HT1080 (cell line): Measurements from ENCODE around the gene FAAP100. TPM values are rescaled to one million over a fixed set of nuclear protein-coding genes. Genes with fewer than 3 reads are reported as not detected.
"Not testable (repeated sequence)": the region's sequence is repeated elsewhere in the genome, so short reads cannot be mapped to it uniquely, and the experiment has no call there.

ENCODE experiments used
- DNase-seq: peaks from one replicate; pipeline ENCODE4 v3.0.0-alpha.2; 2015; ENCODE audit warnings: low read depth
- total RNA-seq: library from RNA; depleted of rRNA; stranded (reverse); fragments of >200 nt; shearing (Covaris generic); gene quantifications from 2 replicates; pipeline ENCODE4 v1.2.3, GENCODE V29; 2014

The FAAP100 gene
- total RNA-seq, 1 experiment from 2014 or later, result 31.6 TPM

DNA sequence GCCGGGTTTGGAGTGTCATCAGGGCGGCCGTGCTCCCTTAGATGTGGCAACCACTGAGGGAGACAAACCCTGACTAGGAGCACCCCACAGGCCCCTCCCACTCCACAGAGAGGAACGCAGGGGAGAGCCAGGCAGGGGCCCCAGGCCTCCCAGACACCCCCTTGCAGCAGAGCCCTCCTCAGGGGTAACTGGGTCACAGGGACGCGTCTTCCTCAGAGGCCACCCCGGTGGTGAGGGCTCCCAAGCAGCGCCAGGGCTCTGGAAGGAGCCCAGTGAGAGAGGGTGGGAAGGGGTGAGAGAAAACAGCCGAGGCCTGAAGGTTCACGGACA is 12.6 kb downstream of the FAAP100 start:
- DNase-seq, result no peak

DNA sequence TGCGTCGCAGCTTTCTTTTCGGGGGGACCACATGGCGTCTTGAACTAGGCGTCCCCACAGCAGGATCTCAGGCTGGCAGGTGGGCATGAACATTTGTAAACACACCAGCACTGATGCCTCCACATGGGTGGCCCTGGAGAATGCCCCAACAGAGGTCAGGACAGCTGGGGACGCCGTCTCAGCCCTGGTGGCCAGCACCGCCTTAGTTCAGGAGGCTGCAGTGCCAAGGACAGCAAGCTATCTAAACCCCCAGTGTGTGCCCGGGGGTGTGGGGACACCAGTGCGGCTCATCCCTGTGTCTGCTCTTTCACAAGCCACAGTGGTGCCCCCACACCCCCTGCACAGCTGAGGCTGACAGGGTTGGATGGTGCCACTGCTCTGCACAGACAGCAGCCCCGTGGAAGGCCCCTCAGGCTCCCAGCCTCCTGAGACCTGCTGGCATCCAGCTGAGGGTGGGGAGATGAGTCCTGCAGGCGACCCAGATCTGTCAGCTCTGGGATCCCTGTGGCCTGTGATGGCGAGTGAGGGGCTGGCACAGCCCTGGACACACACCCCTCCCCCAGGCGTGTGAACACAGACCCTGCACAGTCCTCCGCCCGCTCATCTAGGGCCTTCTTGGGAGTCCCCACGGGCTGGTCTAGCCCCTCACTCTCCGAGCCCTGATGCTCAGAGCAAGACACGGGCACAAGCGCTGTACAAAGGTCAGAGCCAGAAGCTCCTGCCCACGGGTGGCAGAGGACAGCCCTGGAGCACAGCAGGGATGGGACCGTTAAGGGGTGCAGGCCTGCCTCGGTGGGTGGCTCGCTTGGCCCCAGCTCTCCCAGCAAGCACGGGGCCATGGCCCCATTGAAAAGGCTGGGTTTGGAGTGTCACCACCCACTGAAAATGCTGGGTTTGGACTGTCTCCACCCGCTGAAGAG is 13.2 kb downstream of the FAAP100 start:
- no peak for DNase-seq

DNA sequence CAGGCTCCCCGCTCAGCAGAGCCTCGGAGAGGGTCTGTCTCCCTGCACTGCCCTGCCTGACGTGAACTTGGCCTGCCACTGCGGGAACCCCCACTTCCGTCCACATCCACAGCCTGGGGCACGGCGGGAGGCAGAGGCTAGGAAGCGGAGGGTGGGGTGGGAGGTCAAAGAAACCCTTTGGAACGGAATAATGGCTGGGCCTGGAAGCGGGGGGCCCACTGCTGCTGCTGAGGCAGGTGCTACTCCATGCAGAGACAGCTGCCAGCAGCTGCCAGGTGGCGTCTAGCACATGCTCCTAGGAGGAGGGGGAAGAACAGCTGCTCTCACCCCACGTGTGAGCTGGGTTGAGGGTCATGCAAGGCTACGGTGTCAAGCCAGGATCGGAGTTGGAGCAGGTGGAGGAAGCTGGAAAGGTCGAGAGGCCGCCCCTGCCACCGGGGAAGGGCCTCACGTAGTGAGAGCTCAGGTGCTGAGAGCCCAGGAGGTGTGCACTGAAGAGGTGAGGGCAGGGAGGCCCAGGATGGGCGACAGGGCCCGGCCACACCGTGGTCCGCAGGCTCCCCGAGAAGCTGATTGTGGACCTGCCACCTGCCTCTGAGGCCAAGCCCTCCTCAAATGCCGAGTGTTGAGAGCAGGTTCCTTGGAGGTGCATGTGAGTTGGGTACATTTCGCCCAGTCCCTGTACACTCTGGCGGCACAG is 14.1 kb downstream of the FAAP100 start:
- DNase-seq, result no peak

DNA sequence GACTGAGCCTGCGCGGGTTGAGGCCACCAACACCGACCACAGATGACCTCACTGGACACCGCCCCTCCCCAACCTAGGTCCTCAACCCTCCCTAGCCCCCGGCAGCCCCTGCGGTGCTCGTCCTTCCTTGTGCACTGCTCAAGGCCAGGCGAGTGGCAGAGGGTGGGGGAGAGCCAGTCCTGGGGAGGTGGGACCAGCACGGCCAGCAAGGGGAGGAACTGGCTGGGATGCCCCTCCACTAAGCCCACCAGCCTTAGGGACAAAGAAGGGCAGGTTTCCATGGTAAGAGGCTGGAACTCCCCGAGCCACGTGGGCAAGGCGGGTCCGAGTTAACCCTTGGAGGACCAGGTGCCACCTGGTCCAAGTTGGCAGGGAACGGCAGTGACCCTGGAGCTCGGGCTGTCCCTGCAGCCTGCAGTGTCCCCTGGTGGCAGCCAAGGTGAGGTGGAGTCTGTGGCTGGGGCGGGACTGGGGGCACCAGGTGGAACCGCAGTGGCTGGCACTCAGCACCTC is 14.8 kb downstream of the FAAP100 start:
- no peak for DNase-seq

DNA sequence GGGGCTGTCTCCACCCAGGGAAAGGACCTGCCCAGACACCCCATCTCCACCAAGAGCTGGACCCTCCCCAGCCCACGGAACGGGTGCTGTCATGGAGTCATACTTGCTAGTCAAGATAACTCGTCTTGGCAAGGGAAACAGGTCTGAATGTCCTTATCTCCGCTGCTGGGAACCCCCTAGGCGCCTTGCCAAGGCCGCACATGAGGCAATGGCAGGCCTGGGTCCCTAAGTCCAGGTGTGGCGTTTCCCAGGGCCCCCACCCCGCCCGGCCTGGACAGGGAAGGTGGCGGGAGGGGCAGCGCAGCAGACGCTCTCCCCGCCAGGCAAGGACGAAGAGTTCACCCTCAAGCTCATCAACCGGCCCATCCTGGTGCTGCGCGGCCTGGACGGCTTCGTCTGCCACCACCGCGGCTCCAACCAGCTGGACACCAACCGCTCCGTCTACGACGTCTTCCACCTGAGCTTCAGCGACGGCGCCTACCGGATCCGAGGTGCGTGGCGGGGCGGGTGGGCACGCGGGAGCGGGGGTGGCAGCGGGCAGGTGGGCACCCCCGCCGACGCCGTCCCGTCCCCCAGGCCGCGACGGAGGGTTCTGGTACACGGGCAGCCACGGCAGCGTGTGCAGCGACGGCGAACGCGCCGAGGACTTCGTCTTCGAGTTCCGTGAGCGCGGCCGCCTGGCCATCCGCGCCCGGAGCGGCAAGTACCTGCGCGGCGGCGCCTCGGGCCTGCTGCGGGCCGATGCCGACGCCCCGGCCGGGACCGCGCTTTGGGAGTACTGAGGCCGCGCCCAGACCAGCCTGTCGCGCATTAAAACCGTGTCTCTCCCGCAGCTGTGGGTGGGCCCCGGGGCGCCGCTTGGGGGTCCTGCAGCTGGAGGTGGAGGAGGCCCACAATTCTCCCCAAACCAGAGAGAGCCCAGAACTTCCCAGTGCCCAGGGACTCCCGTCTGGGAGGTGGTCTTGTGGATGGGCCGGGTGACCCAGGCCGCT is 15.6 kb downstream of the FAAP100 start:
- no peak for DNase-seq

DNA sequence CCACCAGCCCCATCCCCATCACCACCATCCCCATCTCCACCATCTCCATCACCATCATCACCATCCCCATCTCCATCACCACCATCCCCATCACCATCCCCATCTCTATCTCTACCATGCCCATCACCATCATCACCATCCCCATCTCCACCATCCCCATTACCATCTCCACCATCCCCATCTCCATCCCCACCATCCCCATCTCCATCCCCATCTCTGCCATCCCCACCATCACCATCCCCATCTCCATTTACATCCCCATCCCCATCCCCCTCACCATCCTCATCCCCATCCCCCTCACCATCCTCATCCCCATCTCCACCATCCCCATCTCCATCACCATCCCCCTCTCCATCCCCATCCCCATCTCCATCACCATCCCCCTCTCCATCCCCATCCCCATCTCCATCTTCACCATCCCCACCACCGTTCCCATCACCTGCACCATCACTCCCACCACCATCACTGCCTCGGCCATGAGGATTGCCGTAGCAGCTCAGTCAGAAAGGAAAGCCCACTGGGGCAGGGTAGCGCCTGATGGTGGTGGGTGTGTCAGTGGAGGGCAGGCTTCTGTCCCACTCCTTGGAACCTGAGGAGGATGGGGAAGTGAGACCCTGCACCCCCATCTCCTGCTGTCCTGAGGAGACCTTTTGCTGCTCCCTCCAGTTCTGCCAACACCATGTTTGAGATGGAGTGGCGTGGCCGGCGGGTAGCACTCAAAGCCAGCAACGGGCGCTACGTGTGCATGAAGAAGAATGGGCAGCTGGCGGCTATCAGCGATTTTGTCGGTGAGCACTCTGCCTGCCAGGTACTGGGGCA is 16.5 kb downstream of the FAAP100 start:
- DNase-seq, result no peak

DNA sequence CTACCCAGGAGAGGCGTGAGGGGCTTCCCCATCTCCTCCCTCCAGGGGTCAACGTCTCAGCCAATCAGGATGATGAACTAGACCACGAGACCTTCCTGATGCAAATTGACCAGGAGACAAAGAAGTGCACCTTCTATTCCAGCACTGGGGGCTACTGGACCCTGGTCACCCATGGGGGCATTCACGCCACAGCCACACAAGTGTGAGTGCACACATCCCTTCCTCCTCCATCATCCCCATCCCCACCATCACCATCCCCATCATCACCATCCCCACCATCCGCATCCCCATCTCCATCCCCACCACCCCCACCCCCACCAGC is 17.2 kb downstream of the FAAP100 start:
- no peak for DNase-seq

DNA sequence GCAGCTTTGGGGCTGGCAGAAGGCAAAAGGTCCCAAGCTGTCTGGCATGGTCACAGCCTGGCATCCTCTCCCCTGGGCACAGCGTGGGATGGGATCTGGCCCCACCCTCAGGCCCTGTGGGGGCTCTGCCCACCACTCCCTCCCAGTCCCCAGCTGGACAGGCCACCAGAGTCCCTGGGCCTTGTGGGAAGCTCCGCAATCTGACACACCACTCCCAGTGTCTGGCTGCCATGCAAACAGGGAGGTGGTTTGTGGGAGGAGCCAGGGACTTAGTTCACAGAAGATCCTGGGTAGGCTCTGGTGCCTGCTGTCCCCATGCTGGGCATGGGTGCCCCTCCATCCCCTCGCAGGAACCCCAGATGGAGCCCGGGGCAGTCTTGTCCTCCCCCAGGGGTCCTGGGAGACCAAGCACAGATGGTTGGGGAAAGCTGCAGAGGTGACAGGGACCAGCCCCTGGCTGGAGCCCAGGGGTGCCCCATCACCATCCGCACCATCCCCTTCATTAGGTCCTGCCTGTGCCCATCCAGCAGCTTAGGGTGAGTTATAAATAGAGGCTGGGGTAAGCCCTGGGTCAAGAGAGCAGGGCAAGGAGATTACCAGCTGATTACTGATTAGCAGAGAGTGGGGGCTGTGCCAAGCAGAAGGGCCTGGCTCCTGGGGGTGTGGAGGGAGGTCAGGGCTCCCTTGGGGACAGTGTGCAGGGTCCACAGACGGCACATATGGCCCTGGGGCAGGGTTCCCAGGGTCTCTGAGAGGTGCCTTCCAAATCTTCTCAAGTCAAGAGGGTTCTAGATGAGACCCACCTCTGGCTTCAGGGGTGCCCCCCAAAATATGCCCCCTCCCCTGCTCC is 17.8 kb downstream of the FAAP100 start:
- no peak for DNase-seq

DNA sequence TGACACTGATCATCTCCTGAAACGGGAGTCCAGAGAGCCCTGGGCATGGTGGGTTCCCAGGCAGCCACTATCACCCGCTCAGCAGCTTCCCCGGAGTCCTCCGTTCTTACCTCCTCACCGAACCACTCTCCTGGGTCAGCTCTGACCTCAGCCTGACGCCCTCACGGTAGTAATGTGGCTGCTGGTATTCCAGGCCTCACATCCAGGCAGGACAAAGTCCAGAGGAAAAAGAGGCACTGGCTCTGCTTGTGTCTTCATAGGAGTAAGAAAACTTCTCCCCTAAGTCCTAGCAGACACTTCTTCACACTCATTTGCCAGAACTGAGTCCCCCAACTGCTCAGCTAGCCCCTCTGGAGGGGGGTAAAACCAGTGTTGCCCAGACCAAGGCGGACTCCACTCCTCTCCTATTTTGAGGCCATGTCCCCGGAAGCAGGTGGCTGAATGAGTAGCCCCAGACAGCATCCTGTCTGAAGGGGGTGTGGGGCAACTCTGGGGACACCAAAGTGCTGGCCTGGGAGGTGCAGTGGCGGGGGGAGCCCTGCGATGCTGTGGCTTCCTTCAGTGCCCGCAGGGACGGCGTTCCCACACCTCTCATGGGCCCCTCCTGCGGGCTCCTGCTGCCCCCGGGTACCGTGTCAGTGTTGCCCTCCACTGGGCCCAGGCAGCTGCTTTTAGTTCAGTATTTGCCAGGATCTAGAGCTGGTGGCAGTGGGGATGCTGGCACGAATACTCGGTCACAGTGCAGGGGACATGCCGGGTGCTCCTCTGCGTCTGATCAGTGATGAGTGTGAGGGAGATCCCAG is 18.6 kb downstream of the FAAP100 start:
- no peak for DNase-seq

DNA sequence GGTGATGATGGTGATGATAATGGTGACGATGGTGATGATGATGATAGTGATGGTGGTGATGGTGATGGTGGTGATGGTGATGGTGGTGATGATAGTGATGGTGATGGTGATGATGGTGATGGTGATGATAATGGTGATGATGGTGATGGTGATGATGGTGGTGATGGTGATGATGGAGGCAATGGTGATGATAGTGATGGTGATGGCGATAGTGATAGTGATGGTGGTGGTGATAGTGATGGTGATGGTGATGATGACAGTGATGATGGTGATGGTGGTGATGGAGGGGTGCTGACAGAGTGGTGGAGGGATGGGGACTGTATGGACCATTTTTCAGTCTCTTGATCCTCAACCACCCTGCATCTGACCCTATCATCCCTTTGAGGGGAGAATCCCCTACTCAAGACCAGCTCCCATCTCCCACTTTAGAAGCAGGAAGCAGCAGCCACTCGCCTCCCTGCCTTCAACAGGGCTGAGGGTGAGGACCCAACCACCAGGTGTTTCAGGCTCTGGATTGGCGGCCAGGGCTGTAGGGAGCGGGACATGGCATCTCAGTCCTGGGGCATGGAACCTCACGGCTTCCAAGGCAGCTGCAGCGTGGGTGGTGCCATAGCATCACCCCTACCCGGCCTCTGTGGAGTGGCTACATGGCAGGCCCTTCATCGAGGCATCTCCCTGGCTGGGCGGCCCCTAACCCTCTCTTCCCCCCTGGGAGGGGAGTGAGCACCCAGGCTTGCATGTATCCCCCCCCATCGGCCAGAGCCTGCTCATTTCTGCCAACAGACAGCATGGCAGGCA is 19.5 kb downstream of the FAAP100 start:
- DNase-seq, result no peak

DNA sequence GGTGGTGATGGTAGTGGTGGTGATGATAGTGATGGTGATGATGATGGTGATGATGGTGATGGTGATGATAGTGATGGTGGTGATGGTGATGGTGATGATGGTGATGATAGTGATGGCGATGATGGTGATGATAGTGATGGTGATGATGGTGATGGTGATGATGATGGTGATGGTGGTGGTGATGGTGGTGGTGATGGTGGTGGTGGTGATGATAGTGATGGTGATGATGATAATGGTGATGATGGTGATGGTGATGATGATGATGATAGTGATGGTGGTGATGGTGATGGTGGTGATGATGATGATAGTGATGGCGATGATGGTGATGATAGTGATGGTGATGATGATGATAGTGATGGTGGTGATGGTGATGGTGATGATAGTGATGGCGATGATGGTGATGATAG is 20.2 kb downstream of the FAAP100 start:
- DNase-seq, result not testable (repeated sequence)

DNA sequence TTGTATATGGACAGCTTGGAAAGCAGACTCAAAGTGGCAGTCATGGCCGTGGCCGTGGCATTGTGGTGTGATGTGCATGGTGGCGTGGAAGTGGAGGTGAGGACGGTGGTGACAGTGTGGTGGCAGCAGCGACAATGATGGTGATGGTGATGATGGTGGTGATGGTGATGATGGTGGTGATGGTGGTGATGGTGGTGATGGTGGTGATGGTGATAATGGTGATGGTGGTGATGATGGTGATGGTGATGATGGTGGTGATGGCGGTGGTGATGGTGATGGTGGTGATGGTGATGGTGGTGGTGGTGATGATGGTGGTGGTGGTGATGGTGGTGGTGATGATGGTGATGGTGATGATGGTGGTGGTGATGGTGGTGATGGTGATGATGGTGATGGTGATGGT is 21.1 kb downstream of the FAAP100 start:
- not testable (repeated sequence) for DNase-seq

DNA sequence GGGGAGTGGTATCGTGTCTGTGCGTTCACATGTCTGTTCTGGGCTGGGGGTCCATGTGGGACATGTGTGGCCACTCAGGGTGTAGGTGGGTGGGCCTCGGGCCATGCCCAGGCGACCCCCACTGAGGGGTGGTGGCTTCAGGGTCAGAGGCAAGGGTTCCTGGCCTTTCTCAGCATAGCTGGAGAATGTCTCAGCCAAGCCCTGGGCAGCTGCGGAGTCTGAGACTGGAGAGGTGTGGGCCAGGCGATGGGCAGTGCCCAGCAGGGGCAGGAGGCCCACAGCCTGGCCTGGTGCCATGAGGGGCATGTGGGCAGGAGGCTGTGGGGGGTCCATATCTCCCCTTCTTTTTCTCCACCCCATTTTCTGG is 22.7 kb downstream of the FAAP100 start:
- no peak for DNase-seq

DNA sequence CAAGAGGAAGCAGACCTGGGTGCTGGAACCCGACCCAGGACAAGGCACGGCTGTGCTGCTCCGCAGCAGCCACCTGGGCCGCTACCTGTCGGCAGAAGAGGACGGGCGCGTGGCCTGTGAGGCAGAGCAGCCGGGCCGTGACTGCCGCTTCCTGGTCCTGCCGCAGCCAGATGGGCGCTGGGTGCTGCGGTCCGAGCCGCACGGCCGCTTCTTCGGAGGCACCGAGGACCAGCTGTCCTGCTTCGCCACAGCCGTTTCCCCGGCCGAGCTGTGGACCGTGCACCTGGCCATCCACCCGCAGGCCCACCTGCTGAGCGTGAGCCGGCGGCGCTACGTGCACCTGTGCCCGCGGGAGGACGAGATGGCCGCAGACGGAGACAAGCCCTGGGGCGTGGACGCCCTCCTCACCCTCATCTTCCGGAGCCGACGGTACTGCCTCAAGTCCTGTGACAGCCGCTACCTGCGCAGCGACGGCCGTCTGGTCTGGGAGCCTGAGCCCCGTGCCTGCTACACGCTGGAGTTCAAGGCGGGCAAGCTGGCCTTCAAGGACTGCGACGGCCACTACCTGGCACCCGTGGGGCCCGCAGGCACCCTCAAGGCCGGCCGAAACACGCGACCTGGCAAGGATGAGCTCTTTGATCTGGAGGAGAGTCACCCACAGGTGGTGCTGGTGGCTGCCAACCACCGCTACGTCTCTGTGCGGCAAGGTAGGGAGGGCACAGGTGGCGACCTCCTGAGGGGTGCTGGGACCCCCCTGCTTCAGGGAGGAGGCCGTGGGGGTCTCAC is 23.3 kb downstream of the FAAP100 start:
- no peak for DNase-seq

DNA sequence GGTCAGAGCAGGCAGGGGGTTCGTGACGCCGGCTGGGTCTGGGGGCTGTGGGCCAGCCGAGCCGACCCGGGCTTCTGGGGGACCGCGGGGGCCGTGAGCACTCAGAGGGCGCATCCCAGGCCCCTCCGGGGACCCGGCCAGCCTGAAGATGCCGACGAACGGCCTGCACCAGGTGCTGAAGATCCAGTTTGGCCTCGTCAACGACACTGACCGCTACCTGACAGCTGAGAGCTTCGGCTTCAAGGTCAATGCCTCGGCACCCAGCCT is 23.8 kb downstream of the FAAP100 start:
- DNase-seq, result no peak

DNA sequence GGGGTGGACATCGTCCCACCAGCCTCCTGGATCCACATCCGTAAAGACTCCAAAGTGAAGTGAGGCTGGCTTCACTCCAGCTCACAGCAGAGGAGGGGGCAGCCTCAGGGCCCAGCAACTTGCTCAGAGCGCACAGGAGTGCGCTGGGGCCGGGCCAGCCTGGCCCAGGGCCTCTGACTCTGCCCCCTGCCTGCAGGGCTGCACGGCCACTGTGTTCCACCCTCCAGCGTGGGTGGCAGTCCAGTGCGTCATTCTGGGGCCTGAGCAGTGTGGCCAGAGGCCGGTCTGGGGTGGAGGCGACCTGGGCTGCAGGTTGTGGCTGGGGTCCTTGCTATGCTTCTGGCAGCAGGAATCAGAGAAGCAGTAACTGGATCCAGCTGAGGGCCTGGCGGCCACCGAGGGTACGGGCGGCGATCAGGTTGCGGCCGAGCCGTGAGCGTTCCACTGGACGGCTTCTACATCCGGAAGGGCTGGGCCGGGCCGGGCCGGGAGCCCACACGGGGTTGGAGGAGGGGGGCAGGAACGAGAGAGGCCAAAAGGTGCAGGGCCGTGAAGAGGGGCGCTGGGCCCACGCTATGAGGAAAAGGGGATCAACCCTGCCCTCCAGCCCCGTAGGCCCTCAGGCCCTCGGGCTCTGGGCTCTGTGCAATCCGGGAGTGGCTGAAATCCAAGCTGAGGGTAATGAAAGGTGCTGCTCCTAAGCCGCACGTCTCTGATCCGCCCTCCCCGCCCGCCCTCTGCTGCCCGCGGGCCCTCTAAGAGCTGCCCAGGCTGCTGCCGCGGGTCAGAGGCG is 24.4 kb downstream of the FAAP100 start, which contains the start of gene FSCN2:
Gene FSCN2, plus strand, starts transcription at position 787 of the 793 bp plus-strand sequence. CDS start 155 bp downstream, outside the sequence.
- DNase-seq, result no peak
